ENCODE results near the gene UFC1.

UFC1 gene

DNA sequence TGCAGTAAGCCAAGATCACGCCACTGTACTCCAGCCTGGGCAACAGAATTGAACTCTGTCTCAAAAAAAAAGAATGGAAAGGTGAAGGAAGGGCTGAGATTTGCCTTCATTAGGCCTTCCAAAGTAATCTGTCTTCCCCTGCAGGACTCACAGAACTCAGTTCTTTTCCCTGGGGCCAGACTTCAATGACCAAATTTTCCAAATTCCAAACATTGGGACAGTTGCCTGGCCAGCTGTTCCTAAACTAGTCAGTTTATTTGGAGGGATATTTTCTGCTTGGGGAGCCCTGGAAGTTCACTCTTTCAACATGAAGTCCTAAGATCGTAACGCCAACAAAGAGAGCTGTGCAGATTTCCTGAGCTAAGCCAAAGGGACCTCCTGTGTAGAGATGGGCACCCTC, 15.9 kb upstream of the UFC1 start:
- DNase-seq: no peak

DNA sequence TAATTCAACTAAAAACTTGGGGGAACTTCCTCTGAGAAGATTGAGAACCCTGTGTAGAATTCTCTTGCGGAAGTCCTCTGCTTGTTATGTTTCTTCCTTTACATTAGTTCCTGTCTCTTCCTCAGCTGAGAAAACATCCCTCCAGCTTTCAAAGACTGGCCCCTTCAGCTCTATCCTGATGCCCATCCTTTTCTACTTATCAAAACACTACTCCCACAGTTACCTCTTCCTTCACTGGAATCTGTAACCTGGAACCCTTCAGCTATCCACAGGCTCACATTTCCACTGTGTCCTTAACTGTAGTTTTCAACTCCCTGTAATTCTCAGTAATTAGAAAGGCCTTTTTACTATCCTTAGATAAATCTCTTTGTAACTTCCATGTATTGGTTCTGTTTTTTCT, 15.3 kb upstream of the UFC1 start:
- DNase-seq: no peak

DNA sequence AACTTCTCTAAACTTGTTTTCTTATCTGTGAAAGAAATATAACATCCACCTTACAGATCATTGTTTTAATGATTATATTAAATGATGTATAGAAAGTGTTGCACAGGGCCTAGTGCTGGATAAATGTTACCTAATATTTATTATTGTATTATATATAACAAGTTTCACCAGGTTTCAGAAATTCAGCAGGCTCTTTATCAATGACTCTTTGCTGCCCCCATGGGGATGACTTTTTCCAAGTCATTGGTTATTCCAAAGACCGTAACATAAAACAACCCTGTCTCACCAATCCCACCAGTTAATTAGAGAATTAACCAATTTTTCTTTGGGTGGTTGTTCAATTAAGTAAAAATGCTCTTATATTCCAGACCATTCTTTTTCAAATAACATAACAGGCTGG, 14.0 kb upstream of the UFC1 start:
- no peak for DNase-seq

DNA sequence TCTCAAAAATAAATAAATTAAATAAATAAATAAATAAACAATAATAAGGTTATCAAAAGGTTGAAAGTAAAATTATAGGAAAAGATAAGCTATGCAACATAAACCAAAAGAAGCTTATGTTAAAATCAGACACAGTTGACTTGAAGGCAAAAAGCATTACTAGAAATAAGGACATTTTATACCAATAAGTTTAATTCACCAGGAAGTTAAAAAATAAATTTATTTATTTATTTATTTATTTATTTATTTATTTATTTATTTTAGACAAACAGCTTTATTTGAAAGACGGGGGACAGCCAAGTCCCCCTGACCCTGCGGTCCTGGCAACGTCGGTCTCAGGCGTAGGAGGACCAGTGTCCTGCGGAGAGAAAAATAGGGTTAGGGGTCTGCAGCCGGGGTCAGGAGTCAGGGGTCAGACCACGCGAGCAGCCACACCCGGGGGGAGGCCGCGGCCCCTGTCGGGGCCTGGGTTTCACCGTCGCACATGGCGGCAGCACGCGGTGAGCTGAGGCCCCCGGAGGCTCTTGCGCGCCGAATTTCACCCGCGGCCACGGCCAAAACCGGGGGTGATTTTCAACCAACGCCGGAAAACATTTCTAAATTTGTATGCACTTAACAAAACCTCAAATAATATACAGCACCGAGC, 12.9 kb upstream of the UFC1 start:
- DNase-seq: no peak

DNA sequence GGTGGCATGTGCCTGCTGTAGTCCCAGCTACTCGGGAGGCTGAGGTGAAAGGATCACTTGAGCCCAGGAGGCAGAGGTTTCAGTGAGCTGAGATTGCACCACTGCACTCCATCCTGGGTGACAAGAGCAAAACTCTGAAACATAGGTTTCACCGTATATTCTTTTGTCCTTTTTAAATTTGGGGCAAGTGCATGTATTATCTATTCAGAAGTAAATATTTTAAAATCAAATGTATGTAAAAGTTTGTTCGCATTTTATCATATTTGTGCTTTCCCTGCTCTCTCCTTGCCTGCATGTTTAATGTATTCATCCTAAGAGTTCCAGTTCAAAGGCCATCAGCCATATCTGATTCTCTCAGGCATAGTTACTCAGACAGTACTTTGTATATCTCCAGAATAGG, 7.9 kb upstream of the UFC1 start:
- DNase-seq: no peak

DNA sequence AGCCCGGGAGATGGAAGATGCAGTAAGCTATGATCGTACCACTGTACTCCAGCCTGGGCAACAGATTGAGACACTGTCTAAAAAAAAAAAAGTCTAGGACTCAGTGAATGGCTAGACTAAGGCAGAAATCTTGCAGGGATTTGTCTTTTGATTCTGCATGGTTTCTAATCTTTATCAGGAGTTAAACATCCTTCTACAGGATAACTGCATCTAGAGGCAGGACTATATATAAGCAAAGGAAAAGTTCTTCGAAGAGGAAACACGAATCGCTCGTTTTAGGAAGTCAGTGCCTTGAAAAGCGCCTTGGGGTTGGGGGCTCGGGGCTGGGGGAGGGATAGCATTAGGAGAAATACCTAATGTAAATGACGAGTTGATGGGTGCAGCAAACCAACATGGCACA, 602 bp upstream of the UFC1 start:
- DNase-seq: no peak

DNA sequence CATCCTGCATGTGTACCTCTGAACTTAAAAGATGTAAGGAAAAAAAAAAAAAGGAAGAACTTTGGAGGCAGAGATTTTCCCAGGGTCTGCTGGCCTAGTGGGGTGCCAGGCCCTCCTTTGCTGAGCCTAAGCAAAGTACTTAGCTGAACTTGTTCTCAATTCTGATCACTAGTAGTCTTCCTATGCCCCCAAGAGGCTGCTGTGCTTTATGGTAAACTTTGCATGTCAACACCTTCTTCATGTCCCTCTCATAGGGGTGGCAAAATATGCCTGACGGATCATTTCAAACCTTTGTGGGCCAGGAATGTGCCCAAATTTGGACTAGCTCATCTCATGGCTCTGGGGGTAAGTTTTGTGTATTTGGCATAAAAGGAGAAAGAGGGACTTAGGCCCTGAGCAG, 4.1 kb downstream of the UFC1 start:
- no peak for DNase-seq

GRCh38 chr1:161158316-161159010, 4.7 kb downstream of the UFC1 start:
- no peak for DNase-seq

DNA sequence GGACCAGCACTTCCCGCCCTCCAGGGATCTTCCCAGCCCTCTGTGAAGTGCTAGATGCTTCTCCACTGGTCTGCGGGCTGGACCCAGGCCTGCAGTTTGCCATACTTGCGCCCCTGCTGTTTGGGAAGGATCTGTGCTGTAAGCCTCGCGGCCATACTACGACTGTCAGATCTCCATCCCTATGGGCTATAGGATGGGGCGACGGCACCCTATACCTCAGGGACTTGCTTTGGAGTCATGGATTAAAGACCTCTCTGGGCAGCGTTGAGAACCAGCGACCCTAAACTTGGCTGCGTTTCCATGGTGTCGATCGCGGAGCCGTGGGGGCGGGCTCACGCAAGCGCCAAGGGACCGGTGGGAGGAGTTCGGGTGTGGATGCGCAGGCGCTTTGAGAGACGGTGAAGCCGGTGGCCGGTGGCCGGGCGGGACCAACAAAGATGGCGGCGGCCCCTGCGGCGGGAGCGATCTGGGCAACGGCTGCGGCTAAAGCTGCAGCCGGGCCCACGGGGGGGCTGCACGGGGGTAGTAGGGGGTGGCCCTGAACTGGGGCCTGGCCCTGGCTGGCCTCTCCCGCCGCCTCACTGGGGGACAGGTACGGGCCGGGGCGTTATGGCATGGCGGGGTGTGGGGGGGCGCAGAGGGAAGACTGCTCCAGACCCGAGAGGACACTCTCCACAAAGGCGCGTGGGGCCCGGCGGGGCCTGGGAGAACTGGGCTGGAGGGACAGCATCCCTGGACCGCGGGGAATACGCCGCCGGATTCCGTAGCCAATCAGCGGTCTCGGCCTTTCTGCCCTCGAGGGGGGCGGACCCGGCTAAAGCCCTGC, 5.5 kb downstream of the UFC1 start, which contains the start of gene USP21:
TSS of gene USP21 (plus strand) at position 414 of the 826 bp plus-strand sequence. CDS start 1,141 bp downstream, outside the sequence.
- DNase-seq: peak; percentile 90

- no peak for DNase-seq
Observed at GRCh38 chr1:161159913-161160243, 6.1 kb downstream of the UFC1 start.

- no peak for DNase-seq
Observed at GRCh38 chr1:161160671-161161145, 6.9 kb downstream of the UFC1 start.

- DNase-seq: no peak
Observed at GRCh38 chr1:161161652-161162051, 7.9 kb downstream of the UFC1 start.

- no peak for DNase-seq
Observed at GRCh38 chr1:161162052-161162451, 8.3 kb downstream of the UFC1 start.

DNA sequence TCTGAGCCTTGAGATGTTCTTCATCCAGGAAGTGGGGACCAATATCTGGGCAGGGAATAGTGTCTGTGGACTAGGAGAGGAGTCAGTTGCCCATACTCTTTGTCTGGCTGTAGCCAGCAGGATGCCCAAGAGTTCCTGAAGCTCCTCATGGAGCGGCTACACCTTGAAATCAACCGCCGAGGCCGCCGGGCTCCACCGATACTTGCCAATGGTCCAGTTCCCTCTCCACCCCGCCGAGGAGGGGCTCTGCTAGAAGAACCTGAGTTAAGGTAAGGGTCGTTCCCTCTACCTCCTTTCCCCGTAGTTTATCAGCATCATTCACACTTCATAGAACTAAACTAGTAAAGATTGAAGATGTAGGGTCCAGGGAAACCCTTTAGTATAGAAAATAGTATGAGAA, 9.0 kb downstream of the UFC1 start:
- no peak for DNase-seq

- no peak for DNase-seq
Observed at GRCh38 chr1:161163793-161164192, 10.0 kb downstream of the UFC1 start.

- DNase-seq: no peak
Observed at GRCh38 chr1:161164901-161165610, 11.3 kb downstream of the UFC1 start.

DNA sequence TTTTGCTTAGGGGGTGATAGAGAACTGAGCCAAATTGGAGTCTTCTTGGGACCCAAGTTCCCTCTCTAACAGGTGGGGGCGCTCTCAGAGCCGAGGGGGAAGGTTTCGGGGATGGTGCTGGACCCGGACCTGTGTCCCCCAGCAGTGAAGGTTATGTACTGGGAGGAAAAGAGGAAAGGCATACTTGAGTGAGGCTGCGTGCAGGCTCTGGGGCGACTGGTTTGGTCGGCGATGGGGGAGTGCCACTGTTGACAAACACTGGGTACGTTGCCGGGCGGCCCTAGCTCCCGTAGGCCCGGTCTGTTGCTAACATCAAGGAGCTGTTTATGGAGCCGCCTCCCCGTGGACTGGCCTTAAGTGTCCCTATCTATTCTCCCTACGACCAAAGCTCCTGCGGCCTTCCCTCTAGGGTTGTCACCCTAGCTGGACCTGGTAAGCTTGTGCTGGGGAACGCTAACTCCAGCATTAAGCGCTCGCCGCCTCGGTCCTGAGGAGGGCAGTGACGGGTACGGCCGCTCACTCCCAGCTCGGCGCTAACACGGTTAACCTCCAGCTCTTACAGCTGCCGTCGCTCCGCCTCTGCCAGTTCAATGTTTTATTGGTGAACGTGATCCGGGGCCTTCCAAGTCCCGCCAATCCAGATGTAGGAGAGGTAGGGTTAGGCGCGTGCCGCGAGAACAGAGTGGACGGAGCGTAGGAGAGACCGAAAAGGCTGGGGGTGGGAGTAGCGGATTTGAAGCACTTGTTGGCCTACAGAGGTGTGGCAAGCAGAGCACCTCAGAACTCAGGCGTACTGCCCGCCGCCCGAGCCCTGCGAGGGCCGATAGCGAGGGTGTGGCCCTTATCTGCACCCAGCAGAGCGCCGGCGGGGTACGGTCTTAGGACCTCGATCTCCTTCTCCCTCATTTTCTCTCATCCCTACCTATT, 12.2 kb downstream of the UFC1 start, which contains the start of gene PPOX:
TSS of gene PPOX (plus strand) at position 685 of the 927 bp plus-strand sequence. CDS start 422 bp downstream, outside the sequence.
- peak; percentile 86 for DNase-seq

DNA sequence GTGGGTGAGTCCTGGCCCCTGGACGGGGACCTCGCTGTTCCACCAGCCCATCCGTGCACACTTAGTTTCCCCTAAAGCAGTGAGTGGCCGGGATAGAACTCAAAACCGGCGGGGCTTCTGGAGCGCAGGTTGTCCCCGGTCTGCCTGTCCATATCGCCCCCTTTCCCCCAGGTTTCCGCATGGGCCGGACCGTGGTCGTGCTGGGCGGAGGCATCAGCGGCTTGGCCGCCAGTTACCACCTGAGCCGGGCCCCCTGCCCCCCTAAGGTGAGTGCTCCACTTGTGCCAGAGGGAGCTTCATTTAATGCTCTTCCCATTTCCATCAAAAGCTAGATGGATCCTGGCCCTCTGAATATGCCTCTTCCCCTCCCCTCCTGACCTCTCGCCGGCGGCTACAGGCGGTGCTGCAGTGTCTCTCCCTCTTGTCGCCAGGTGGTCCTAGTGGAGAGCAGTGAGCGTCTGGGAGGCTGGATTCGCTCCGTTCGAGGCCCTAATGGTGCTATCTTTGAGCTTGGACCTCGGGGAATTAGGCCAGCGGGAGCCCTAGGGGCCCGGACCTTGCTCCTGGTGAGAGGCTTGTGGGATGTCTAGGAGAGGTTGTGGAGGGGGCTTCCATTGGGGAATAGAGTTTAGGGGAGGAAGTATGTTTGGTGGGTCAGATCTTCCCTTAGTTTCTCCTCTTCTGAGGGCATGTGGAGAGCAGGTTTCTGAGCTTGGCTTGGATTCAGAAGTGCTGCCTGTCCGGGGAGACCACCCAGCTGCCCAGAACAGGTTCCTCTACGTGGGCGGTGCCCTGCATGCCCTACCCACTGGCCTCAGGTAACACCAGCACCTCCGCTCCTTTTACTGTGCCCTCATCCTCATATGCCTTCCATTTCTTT, 13.1 kb downstream of the UFC1 start:
- no peak for DNase-seq

DNA sequence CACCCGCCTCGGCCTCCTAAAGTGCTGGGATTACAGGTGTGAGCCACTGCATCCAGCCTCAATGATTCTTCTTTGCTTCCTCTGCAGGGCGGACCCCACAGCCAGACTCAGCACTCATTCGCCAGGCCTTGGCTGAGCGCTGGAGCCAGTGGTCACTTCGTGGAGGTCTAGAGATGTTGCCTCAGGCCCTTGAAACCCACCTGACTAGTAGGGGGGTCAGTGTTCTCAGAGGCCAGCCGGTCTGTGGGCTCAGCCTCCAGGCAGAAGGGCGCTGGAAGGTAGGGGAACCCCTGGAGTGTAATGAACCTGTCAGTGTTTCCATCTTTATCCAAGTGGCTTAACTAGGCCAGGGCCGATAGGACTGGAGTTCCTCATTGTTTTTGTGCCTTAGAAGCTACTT, 15.1 kb downstream of the UFC1 start:
- no peak for DNase-seq

DNA sequence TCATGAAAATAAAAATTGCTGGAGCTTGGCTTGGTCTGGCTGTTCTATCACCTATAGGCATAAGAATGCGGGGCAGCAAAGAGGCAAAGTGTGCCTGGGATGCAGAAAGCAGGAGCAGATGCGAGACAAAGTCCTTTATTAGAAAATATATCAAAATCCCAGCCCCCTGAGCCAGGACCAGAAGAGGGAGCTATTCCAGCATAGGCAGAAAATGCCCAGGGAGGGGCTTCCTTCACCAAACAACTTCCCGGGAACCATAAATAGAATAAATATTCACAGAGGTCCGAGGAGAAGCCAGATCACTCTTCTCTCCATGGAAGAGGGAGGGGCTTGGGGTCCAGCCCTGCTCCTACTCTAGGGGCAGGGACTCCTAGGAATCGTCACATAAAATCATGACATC, 17.4 kb downstream of the UFC1 start:
- DNase-seq: no peak

- no peak for DNase-seq
Observed at GRCh38 chr1:161171696-161172095, 17.9 kb downstream of the UFC1 start.

Measured in stimulated activated CD4-positive, alpha-beta T cell treated with anti-CD3 and anti-CD28 coated beads, Interleukin-4, amount 100 ng/mL, for 1 hour (primary cell).